ENCODE measurements around the gene XYLB.

GRCh38 chr3:38360345-38360744 lies 13.8 kb downstream of the XYLB start:
- TF ChIP-seq REST (IDR thresholded peaks at IDR 0.05; ENCODE audit: low read depth, low read length) (no peak), CTCF (IDR thresholded peaks at IDR 0.05) (no peak), TAF1 (IDR thresholded peaks at IDR 0.05; ENCODE audit: borderline replicate concordance, low read depth, low read length) (no peak), EZH2phosphoT487 (IDR thresholded peaks at IDR 0.05; ENCODE audit: borderline replicate concordance, low read depth) (no peak), USF2 (IDR thresholded peaks at IDR 0.05; ENCODE audit: borderline replicate concordance, low read depth, low read length) (no peak), RAD21 (IDR thresholded peaks at IDR 0.05; ENCODE audit: low read length) (no peak), SIN3A (IDR thresholded peaks at IDR 0.05; ENCODE audit: borderline replicate concordance, low read depth, low read length) (no peak), EP300 (IDR thresholded peaks at IDR 0.05; ENCODE audit: borderline replicate concordance in 1 of 2, low read depth in 1 of 2, low read length in 1 of 2) (no peak), RXRA (IDR thresholded peaks at IDR 0.05; ENCODE audit: borderline replicate concordance, low read depth) (no peak), MAX (IDR thresholded peaks at IDR 0.05; ENCODE audit: low read depth) (no peak), MEF2A (IDR thresholded peaks at IDR 0.05; ENCODE audit: borderline replicate concordance, low read depth) (no peak)
